ENCODE results near the gene GON4L. TPM values are rescaled to one million over a fixed set of nuclear protein-coding genes. Genes with fewer than 3 reads are reported as not detected.
"Not testable (repeated sequence)": the region's sequence is repeated elsewhere in the genome, so short reads cannot be mapped to it uniquely, and the experiment has no call there.

Gene GON4L
- total RNA-seq, 2 donors from 2014 or later: 22.2 to 28.4 TPM

- DNase-seq: no peak
- no peak for ATAC-seq
Measured at GRCh38 chr1:155877945-155878344, 20.9 kb upstream of the GON4L start.

GRCh38 chr1:155873860-155874259 lies 16.8 kb upstream of the GON4L start:
- no peak for DNase-seq
- intact Hi-C loops (cut with DNase I): no loop called here
- ATAC-seq: peak in 1 of 2 donors; percentile 13

More at GRCh38 chr1:155877945-155878344, 20.9 kb upstream of the GON4L start:
- intact Hi-C loops (cut with DNase I): no loop called here

GRCh38 chr1:155872527-155872926 lies 15.5 kb upstream of the GON4L start:
- ATAC-seq (peak; percentile 50 to 71), DNase-seq (no peak)
- intact Hi-C loops (cut with DNase I): no loop called here

- peak; percentile 81 to 88 for ATAC-seq
- DNase-seq: peak; percentile 65
- intact Hi-C loops (cut with DNase I): no loop called here
Measured at GRCh38 chr1:155871390-155871789, 14.4 kb upstream of the GON4L start.

GRCh38 chr1:155867766-155868165 lies 10.8 kb upstream of the GON4L start:
- intact Hi-C loops (cut with DNase I): no loop called here
- ATAC-seq: no peak
- DNase-seq: no peak

GRCh38 chr1:155864393-155864792 lies 7.4 kb upstream of the GON4L start:
- DNase-seq (no peak), ATAC-seq (no peak)
- intact Hi-C loops (cut with DNase I): no loop called here

- ATAC-seq: no peak
- DNase-seq: no peak
- intact Hi-C loops (cut with DNase I): loop anchor here in 1 of 2 donors (2.0 kb wide), 1 partner anchor 49 kb away; the partner anchor contains the start of gene RIT1
Measured at GRCh38 chr1:155861896-155862295, 4.9 kb upstream of the GON4L start.

GRCh38 chr1:155860970-155861510 lies 4.0 kb upstream of the GON4L start:
- ATAC-seq (no peak), DNase-seq (no peak)
- intact Hi-C loops (cut with DNase I): loop anchor here in 1 of 2 donors (2.0 kb wide), 1 partner anchor 50 kb away; the partner anchor contains the start of gene RIT1

- DNase-seq: peak; percentile 90
- intact Hi-C loops (cut with DNase I): loop anchor here in 1 of 2 donors (2.0 kb wide), 1 partner anchor 51 kb away; the partner anchor contains the start of gene RIT1
- ATAC-seq: peak; percentile 56 to 81
Measured at GRCh38 chr1:155859881-155860871, 3.2 kb upstream of the GON4L start.

GRCh38 chr1:155859234-155859829 lies 2.3 kb upstream of the GON4L start, which contains the start of gene SYT11:
Gene SYT11, plus strand, starts transcription at chr1:155859567. Its CDS starts 195 bp downstream, at chr1:155859762.
- intact Hi-C loops (cut with DNase I): no loop called here
- ATAC-seq (peak; percentile 92 to 93), DNase-seq (peak; percentile 97)

GRCh38 chr1:155858800-155859233 lies 1.8 kb upstream of the GON4L start:
- DNase-seq (no peak), ATAC-seq (no peak)
- intact Hi-C loops (cut with DNase I): no loop called here

- no peak for DNase-seq
- ATAC-seq: no peak
- intact Hi-C loops (cut with DNase I): no loop called here
Measured at GRCh38 chr1:155856257-155856974, 598 bp downstream of the GON4L start.

- DNase-seq (no peak), ATAC-seq (no peak)
- intact Hi-C loops (cut with DNase I): no loop called here
Measured at GRCh38 chr1:155850345-155850744, 6.7 kb downstream of the GON4L start.

GRCh38 chr1:155847823-155848529 lies 9.0 kb downstream of the GON4L start:
- intact Hi-C loops (cut with DNase I): no loop called here
- DNase-seq: no peak
- no peak for ATAC-seq

- intact Hi-C loops (cut with DNase I): no loop called here
- ATAC-seq (no peak), DNase-seq (no peak)
Measured at GRCh38 chr1:155844860-155845421, 12.1 kb downstream of the GON4L start.

GRCh38 chr1:155840386-155840785 lies 16.6 kb downstream of the GON4L start:
- ATAC-seq (no peak), DNase-seq (no peak)
- intact Hi-C loops (cut with DNase I): no loop called here

- ATAC-seq: no peak
Measured at GRCh38 chr1:155835548-155835947, 21.5 kb downstream of the GON4L start.

GRCh38 chr1:155834927-155835399 lies 22.1 kb downstream of the GON4L start:
- ATAC-seq; intact Hi-C loops (cut with DNase I): not testable (repeated sequence)

More at GRCh38 chr1:155835548-155835947, 21.5 kb downstream of the GON4L start:
- no peak for DNase-seq
- intact Hi-C loops (cut with DNase I): no loop called here

More at GRCh38 chr1:155834927-155835399, 22.1 kb downstream of the GON4L start:
- DNase-seq: not testable (repeated sequence)

All from left cardiac atrium (tissue), 4 donors.